Panc1 (cell line): ENCODE data around the gene SRBD1. TPM values are rescaled to one million over a fixed set of nuclear protein-coding genes. Genes with fewer than 3 reads are reported as not detected.

ENCODE experiments used
- ATAC-seq: fragments of 200-7000 bp; cut with Tn5 transposase; 2 replicates; pipeline ENCODE4 v1.9.1; 2020; ENCODE audit warnings: mild to moderate bottlenecking, moderate library complexity
- BruUV-seq: library from RNA; stranded (reverse); fragments of 400-500 nt; replicated peaks from 2 replicates; lab custom pipeline; 2021; lab: Mats Ljungman, UMichigan
- CTCF ChIA-PET: fragments of 300-600 bp; sonication (Branson Sonifier 250); formaldehyde crosslinking; loops from one replicate; lab custom pipeline; 2022; ENCODE audit warnings: antibody characterized with exemption; lab: Charles Lee
- POLR2A ChIA-PET: fragments of 300-600 bp; sonication (Branson Sonifier 250); formaldehyde crosslinking; loops from one replicate; lab custom pipeline; 2022; ENCODE audit warnings: antibody characterized with exemption; lab: Charles Lee
- DNase-seq: peaks from one replicate; pipeline ENCODE4 v3.0.0-alpha.2; 2010; ENCODE audit warnings: low read depth, low spot score
- H3K27ac ChIP-seq: 2 replicates; pipeline ENCODE4 v1.5.1; 2011; ENCODE audit warnings: mild to moderate bottlenecking, low read length, inconsistent platforms
- H3K27me3 ChIP-seq: fragments of 200-500 bp; sonication (Bioruptor generic); 2 replicates; pipeline ENCODE4 v1.6.0; 2014; ENCODE audit warnings: low read length, inconsistent platforms; ENCODE audit not compliant: control insufficient read depth, insufficient read depth
- H3K36me3 ChIP-seq: fragments of 200-500 bp; sonication (Bioruptor generic); 2 replicates; pipeline ENCODE4 v1.5.1; 2014; ENCODE audit warnings: inconsistent platforms, mild to moderate bottlenecking, low read length, moderate library complexity; ENCODE audit not compliant: control insufficient read depth, insufficient read depth
- H3K4me1 ChIP-seq: 2 replicates; pipeline ENCODE4 v1.5.1; 2011; ENCODE audit warnings: inconsistent platforms, mild to moderate bottlenecking, low read length, moderate library complexity; ENCODE audit not compliant: control insufficient read depth, insufficient read depth
- H3K4me3 ChIP-seq, 2 experiments: 2 replicates each; pipeline ENCODE4 v1.5.1; 2011 to 2012; ENCODE audit warnings: low read depth in 2 of 2, low read length in 2 of 2, mild to moderate bottlenecking in 2 of 2, inconsistent platforms in 1 of 2, moderate library complexity in 1 of 2
- H3K9me3 ChIP-seq: fragments of 200-500 bp; sonication (Bioruptor generic); 2 replicates; pipeline ENCODE4 v1.5.1; 2014; ENCODE audit warnings: low read depth, mild to moderate bottlenecking, inconsistent platforms, low read length, moderate library complexity; ENCODE audit not compliant: control insufficient read depth, insufficient read depth
- CTCF ChIP-seq: fragments of 450-650 bp; IDR thresholded peaks from 2 replicates; pipeline ENCODE4 v1.5.1; 2017; ENCODE audit warnings: mild to moderate bottlenecking
- POLR2AphosphoS5 ChIP-seq: IDR thresholded peaks from 2 replicates; pipeline ENCODE4 v1.6.1; 2012; ENCODE audit warnings: mild to moderate bottlenecking, low read depth, low read length, moderate library complexity
- REST ChIP-seq, 2 experiments: IDR thresholded peaks; 2 replicates each; pipeline ENCODE4 v1.6.1; 2011 to 2012; ENCODE audit warnings: low read depth in 2 of 2, control low read depth in 1 of 2, low read length in 1 of 2, mild to moderate bottlenecking in 1 of 2, moderate library complexity in 1 of 2; ENCODE audit not compliant: insufficient read depth in 1 of 2
- SIN3A ChIP-seq: IDR thresholded peaks from 2 replicates; pipeline ENCODE4 v1.6.1; 2012; ENCODE audit warnings: low read depth, mild to moderate bottlenecking, low read length, moderate library complexity, borderline replicate concordance; ENCODE audit not compliant: insufficient read depth
- TCF7L2 ChIP-seq: IDR thresholded peaks from 2 replicates; pipeline ENCODE4 v1.6.1; 2011; ENCODE audit warnings: mild to moderate bottlenecking, low read depth, low read length, inconsistent platforms
- in situ Hi-C: cut with HindIII; loops from 2 replicates; pipeline ENCODE4 v1.10.0; 2016; ENCODE audit warnings: low sequenced_read_pairs, low pct_unique_long_range_greater_than_20kb
- intact Hi-C: fragments of 100-400 bp; cut with micrococcal nuclease; formaldehyde crosslinking; loops from one replicate; pipeline ENCODE4 v1.10.0; 2022; ENCODE audit not compliant: unreplicated experiment
- total RNA-seq: library from RNA; stranded (reverse); gene quantifications from one replicate; pipeline ENCODE4 v1.2.1, GENCODE V29; 2021; ENCODE audit not compliant: unreplicated experiment

Gene SRBD1
- total RNA-seq, 1 experiment from 2014 or later: 9.7 TPM

GRCh38 chr2:45631955-45632354 lies 20.9 kb upstream of the SRBD1 start:
- in situ Hi-C loops (no loop called here), intact Hi-C loops (no loop called here)
- Histone ChIP-seq H3K36me3 (no peaks in the 10 kb centered on the region), H3K9me3 (no peaks in the 10 kb centered on the region), H3K4me3 (no peak overlapping the region), H3K4me1 (no peaks in the 10 kb centered on the region), H3K27ac (no peak overlapping the region), H3K27me3 (peaks cover 14% of the 10 kb centered on the region; the same call in 1 of the 2 replicates)
- ATAC-seq: no peak
- no TSS peak for BruUV-seq
- ChIA-PET CTCF (no interaction called here), POLR2A (interaction anchor here (0.7 kb wide), 1 partner anchor 67 kb away, joined by 5 read pairs; no protein-coding TSS in a partner anchor)
- TF ChIP-seq SIN3A (no peak), TCF7L2 (no peak), POLR2AphosphoS5 (no peak), CTCF (no peak), REST (IDR thresholded peaks at IDR 0.05; ENCODE audit: insufficient read depth in 1 of 2, low read depth in 2 of 2, low read length in 1 of 2) (no peak)
- DNase-seq: no peak

- no peak overlapping the region for H3K4me3 ChIP-seq
- CTCF ChIA-PET: no interaction called here
- H3K4me1 ChIP-seq: no peaks in the 10 kb centered on the region
- intact Hi-C loops: no loop called here
- BruUV-seq: no TSS peak
- no peaks in the 10 kb centered on the region for H3K36me3 ChIP-seq
- H3K27ac ChIP-seq: no peak overlapping the region
- DNase-seq: no peak
- no peaks in the 10 kb centered on the region for H3K9me3 ChIP-seq
- TF ChIP-seq REST (IDR thresholded peaks at IDR 0.05; ENCODE audit: insufficient read depth in 1 of 2, low read depth in 2 of 2, low read length in 1 of 2) (no peak), SIN3A (no peak), CTCF (no peak), POLR2AphosphoS5 (no peak)
- ATAC-seq: no peak
- H3K27me3 ChIP-seq: peaks cover 14% of the 10 kb centered on the region; the same call in 1 of the 2 replicates
- POLR2A ChIA-PET: no interaction called here
- in situ Hi-C loops: no loop called here
Observed at GRCh38 chr2:45631319-45631718, 20.3 kb upstream of the SRBD1 start.
